ENCODE data around the gene TRPV3. TPM values are rescaled to one million over a fixed set of nuclear protein-coding genes. Genes with fewer than 3 reads are reported as not detected.

The TRPV3 gene
- total and polyA plus RNA-seq, 2 donors (not counting 3 experiments of a cell fraction or from before 2014, with no cell fraction given): 0.01 TPM; not detected in 1

GRCh38 chr17:3505008-3505407 lies 52.6 kb downstream of the TRPV3 start:
- no peaks in the 10 kb centered on the region for H4K20me1 ChIP-seq (replicated peaks; ENCODE audit: control insufficient read depth, extremely low read depth, insufficient read depth, low read length)
- H3K27me3 ChIP-seq (ENCODE audit: control insufficient read depth in 2 of 2, insufficient read depth in 2 of 2, low read length in 2 of 2): no peaks in the 10 kb centered on the region
- no peak for FAIRE-seq
- intact Hi-C loops (cut with micrococcal nuclease) (no loop called here), dilution Hi-C loops (cut with MboI; ENCODE audit: extremely low pct_ligation_motif_present, low sequenced_read_pairs) (no loop called here)
- H3K27ac ChIP-seq (ENCODE audit: insufficient read depth, low read depth, low read length): no peak overlapping the region
- no peak overlapping the region for H2AFZ ChIP-seq (ENCODE audit: low read depth, low read length)
- H3K4me1 ChIP-seq (ENCODE audit: control insufficient read depth, extremely low read depth, insufficient read depth, low read length): no peaks in the 10 kb centered on the region
- TF ChIP-seq POLR2A (IDR thresholded peaks at IDR 0.05; ENCODE audit: low read depth, low read length) (no peak), FOS (IDR thresholded peaks at IDR 0.05; ENCODE audit: borderline replicate concordance, insufficient read depth, low read length) (no peak), CTCF (IDR thresholded peaks at IDR 0.05; ENCODE audit: extremely low read depth in 1 of 2, insufficient read depth in 1 of 2, low read depth in 1 of 2, low read length in 2 of 2) (no peak), MAX (IDR thresholded peaks at IDR 0.05; ENCODE audit: insufficient read depth, insufficient read length) (no peak), MYC (IDR thresholded peaks at IDR 0.05; ENCODE audit: low read depth, low read length) (no peak), JUN (IDR thresholded peaks at IDR 0.05; ENCODE audit: borderline replicate concordance, insufficient read depth, insufficient read length, low read depth) (no peak), POLR2AphosphoS5 (IDR thresholded peaks at IDR 0.05; ENCODE audit: insufficient read depth, low read depth, low read length) (no peak), EZH2 (IDR thresholded peaks at IDR 0.05; ENCODE audit: borderline replicate concordance, low read depth, low read length, severe bottlenecking) (no peak), GATA2 (IDR thresholded peaks at IDR 0.05; ENCODE audit: insufficient read depth, insufficient read length, low read depth, low read length) (no peak)
- ChIA-PET CTCF (no interaction called here), POLR2A (no interaction called here)
- H3K9me1 ChIP-seq (replicated peaks; ENCODE audit: control insufficient read depth, extremely low read depth, insufficient read depth, low read length): no peaks in the 10 kb centered on the region
- H3K9ac ChIP-seq (replicated peaks; ENCODE audit: extremely low read depth, insufficient read depth, low read length): no peak overlapping the region
- no TSS peak for BruUV-seq (replicated peaks)
- H3K36me3 ChIP-seq (ENCODE audit: control insufficient read depth in 2 of 2, extremely low read depth in 1 of 2, insufficient read depth in 2 of 2, low read length in 2 of 2): no peaks in the 10 kb centered on the region
- no peak overlapping the region for H3K4me2 ChIP-seq (ENCODE audit: insufficient read depth, low read length)
- H3K9me3 ChIP-seq (replicated peaks; ENCODE audit: control insufficient read depth, insufficient read depth, low read length): no peaks in the 10 kb centered on the region
- DNase-seq (ENCODE audit: low read depth, low spot score): no peak
- H3K4me3 ChIP-seq (replicated peaks in 1 of 3; ENCODE audit: insufficient read depth in 1 of 3, low read depth in 1 of 3, low read length in 3 of 3): no peak overlapping the region
- no peaks in the 10 kb centered on the region for H3K79me2 ChIP-seq (ENCODE audit: control insufficient read depth, insufficient read depth, low read length)

All from endothelial cell of umbilical vein (primary cell).